SH-SY5Y (cell line): ENCODE results near the gene ENOX2.

ENCODE experiments used
- GATA2 ChIP-seq: IDR thresholded peaks from 2 replicates; pipeline ENCODE4 v1.6.1; 2011; ENCODE audit warnings: mild to moderate bottlenecking, low read depth, low read length
- GATA3 ChIP-seq: IDR thresholded peaks from 2 replicates; pipeline ENCODE4 v1.6.1; 2011; ENCODE audit warnings: low read depth, mild to moderate bottlenecking, low read length, moderate library complexity

DNA sequence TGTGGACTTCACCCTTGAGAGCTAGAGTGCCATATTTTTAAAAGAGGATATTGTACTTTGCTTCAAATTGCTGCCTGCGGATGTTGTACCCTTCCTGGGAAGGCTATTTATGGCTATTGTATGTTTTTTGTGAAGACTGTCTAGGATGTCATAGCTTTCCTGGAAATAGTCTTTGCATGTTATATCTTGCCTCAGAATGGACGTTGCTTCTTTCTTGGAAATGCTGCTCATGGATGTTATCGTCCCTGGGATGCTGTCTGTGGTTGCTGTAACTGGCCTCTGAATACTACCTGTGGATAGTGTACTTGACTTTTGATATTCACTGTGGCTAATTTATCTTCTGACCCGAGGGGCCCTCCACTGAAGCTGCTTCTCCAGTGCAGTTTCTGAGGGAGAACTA is 146.8 kb downstream of the ENOX2 start:
- TF ChIP-seq GATA2 = no peak
- TF ChIP-seq GATA3 = no peak
